Measurements from ENCODE around the gene LBX1.

Gene LBX1

DNA sequence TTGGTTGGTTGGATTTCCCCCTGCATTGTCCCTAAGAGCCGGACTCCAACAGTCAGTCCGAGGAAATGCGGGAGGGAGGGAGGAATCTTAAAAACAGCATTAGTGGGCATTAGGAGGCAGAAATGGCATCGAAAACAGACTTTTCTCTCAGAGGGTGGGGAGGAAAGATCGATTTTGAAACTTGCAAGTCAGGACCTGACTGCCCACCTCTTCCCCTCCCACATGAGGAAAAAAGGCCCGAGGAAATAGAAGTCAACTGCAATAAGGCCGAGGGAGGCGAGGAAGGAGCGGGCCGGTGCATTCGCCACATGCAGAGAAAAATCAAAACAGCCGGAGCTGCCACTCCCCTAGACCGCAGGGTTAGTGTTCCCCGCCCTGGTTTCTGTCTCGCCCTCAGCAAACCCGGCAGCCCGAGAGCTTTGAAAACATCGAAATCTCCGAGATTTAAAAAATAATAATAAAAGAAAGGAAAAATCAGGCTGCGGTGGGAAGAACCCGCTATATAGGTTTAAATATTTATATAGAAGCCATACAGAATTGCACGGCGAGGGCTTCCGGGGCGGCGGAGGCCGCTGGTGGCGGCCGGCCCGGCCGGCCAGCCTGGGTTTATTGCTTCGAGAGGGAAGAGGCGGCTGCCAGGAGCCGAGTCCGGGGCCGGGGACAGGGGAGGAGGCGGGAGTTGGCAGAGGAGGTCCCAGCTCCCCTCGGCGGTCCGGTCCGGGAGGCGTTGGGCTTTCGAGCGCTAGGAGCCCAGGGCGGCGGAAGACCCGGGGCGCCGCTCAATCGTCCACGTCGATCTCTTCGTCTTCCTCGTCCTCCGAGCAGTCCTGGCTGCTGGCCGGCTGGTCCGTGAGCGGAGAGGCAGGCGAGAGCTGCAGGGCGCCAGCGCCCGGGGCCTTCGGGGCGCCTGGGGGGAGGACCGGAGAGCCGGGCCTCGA, 2.5 kb downstream of the LBX1 start:
- no peak for DNase-seq (ENCODE audit: extremely low read depth in 1 of 2, low read depth in 1 of 2)

DNA sequence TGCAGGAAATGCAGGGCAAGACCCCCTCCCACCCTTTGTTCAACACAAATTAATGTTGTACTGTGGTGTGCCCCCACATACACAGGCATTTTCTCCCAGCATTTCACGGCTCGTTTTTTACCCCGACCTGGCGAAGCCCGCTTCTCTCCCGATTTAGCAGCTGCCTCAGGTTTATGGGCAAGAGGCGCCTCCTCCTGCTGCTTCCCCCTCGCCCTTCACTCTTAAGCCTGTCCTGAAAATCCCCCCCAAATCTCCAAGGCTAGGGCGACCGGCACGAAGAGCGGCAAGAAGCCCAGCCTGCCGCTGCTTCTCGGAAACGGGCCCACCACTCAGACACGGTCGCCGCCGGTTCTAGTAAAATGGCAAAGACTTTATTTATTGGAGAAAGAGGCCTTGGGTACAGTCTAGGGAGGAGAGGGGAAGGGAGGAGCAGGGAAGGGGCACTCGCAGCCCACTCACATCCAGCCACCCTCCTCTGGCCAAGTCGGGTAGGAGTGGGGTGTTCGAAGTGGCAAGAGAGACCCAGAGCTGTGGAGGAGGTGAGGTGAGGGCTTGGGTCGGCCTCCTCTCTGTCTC, 3.3 kb downstream of the LBX1 start:
- DNase-seq (ENCODE audit: extremely low read depth in 1 of 2, low read depth in 1 of 2) = no peak

DNA sequence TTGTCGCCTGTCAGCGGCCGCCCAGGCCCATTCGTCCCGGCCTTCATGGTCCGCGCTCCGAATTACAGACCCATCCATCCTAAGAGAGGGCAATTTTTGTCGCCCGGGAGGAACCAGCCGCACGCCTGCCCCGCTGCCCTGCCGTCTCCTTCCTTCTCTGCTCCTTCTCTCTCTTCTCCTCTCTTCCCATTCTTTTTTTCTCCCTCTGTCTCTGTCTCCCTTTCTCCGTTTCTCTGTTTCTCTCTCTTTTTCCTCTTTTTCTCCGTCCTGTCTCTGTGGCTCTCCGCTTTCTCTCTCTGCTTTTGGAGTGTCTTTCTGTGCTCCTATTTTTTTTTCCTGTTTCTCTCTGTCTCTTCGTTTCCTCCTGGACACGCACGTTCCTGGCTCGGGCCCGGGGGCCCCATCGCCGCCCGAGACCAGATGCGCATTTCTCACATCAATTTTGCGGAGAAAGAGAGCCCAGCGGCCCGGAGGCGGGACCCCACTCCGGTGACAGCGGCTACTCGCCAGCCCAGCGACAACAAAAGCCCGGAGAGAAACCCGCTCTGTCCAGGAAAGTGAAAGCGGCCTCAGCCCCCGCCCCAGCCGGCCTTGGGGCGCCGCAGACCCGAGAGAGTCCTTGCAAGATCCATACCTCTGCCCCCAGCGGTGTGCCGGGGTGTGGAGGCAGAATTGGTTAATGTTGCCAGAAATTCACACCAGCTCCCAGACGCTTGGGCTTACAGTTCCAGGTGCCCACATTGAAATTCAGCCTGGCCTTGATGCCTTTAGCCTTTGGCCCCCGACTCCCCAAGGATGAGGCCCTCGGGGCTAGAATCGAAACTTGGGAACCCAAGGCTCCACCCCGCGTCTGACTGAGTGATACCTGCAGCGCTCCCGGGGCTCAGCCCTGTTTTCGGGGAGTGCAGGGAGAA, 4.1 kb downstream of the LBX1 start:
- no peak for DNase-seq (ENCODE audit: extremely low read depth in 1 of 2, low read depth in 1 of 2)

DNA sequence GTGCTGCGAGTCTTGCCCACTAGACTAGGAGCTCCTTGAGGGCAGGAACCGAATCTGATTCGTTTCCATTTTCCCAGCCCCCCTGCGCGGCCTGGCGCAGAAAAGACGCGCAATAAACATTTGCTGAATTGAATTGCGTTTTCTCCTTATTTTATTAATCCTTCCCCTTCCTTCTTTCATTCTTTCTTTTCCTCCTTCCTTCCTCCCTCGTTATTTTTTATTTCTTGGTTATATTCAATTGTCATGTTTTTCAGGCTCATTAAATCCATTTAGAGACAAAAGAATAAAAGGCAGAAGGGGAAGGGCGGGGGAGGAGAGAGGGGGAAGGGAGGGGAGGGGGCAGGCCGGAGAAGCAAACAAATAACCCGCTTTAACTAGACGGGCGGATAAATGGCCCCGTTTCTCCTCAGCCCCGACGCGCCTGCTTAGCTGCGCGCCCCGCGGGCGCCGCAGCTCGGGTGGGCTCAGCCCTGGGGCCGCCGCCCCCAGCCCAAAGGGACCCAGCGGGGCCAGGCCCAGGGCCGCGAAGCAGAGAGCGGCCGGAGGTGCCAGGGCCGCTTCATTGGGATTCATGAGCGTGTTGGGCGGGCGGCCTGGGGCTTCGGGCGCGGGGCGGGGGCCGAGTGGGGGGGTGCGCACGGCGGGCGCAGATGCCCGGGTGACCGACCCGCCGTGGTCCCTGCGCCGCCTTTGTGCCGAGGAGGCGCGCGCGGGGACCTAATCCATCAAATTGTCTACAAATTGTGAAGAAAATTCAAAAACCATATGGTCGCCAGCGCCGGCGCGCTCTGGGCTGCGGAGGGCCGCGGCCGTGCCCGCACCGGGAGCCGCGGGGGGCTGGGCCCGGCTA, 5.0 kb downstream of the LBX1 start:
- DNase-seq (ENCODE audit: extremely low read depth in 1 of 2, low read depth in 1 of 2) = no peak

DNA sequence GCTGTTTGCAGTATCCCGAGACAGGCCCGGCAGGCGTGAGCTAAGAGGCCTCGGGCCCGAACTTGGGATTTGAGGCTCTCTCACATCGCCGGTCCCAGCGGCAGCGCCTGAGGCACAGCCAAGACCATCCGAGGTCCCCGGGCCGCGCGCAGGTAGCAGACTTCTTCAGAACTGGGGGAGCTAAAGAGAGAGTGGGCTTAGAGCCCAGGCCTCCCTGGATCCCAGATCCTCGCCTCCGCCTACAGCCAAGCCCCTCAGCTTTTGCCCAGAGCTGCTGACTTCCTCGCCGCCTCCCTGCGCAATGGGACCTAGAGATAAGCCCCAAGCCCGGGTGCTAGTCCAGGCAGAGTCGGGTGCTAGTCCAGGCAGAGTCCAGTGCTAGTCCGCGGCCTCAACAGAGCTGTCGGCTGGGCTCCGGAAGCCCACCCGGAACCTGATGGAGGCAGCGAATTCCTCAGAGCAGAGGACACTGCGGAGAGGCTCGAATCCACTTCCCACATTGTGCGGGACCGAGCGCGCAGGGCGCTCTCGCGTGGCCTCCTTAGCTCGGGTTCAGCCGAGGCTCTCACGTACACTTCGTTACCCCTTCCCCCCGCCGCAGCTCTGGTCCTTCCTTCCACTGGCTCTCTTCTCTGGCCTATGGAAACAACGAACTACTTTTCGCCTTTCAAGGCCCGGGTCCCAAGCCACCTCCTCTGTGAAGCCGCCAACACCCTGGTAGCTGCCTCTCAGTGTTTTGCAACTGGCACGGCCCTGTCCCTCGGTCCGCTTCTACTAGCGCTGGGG, 5.8 kb downstream of the LBX1 start:
- no peak for DNase-seq (ENCODE audit: extremely low read depth in 1 of 2, low read depth in 1 of 2)

DNA sequence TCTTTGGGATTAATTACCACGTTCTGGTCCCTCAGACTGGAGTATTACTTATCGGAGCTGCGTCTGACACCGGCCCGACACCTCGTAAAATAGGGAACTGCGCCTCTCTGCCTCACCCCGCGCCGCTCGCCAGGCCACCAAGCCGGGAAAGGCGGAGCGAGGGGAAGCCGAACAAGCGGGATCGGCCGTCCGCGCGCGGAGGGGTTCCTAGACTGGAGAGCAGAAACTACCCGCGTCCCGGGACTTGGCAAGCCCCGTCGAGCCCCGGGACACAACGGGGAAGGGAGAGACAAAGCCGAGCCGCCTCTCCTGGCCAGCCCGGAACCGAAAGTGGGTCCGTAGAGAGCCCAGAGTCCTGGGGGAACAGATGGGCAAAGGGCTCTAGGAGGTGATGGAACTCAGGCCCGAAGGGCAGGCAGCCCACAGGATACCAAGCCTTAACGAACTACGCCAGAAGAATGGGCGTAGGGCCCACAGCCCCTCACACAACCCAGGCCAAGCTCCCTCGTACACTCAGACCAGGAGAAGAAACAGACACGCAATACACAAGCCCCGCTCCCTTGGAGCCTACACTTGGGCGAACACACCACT, 6.5 kb downstream of the LBX1 start:
- DNase-seq (ENCODE audit: extremely low read depth in 1 of 2, low read depth in 1 of 2) = no peak

DNA sequence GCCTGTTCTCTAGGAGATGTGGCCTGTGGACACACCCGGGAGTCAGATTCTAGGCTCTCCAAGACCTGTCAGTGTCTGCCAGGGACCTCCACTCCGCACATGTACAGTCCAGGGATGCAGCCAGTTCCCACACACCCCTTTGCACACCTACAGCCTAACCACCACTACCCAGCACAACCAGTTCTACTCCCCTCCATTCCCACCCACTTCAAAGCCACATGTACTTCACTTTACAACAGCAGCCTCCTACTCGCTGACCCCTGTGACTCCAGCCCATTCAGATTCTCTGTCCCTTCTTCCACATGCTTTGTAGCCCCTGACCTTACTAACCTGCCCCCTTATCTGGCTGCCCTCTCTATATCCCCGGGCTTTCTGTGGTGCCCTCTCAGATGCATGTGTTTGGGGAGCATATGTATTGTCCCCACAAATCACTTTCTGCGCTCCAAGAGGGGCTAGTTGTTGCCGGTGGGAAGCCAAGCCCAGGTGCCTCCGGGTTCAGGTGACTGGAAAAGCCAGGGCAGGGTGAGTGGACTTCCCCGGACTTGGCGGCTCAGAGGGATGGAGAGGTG, 7.2 kb downstream of the LBX1 start:
- no peak for DNase-seq (ENCODE audit: extremely low read depth in 1 of 2, low read depth in 1 of 2)

DNA sequence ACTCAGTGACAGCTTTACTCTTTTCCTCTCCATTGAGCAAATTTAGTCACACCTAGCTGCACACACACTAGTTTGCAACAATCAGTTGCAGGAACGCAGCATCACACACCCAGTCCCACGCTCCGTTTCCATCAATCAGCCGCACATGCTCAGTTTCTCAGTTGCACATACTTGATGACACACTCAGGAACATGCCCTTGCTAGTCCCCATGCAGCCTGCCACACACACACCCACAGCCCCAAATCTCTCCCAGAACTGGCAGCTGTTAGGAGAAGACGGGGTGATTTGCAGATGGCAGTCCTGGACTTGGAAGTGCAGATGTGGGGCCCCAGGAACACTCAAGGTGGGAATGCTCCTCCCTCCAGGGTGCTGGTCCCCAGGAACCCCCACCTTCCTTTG, 7.7 kb downstream of the LBX1 start:
- DNase-seq (ENCODE audit: extremely low read depth in 1 of 2, low read depth in 1 of 2) = no peak

DNA sequence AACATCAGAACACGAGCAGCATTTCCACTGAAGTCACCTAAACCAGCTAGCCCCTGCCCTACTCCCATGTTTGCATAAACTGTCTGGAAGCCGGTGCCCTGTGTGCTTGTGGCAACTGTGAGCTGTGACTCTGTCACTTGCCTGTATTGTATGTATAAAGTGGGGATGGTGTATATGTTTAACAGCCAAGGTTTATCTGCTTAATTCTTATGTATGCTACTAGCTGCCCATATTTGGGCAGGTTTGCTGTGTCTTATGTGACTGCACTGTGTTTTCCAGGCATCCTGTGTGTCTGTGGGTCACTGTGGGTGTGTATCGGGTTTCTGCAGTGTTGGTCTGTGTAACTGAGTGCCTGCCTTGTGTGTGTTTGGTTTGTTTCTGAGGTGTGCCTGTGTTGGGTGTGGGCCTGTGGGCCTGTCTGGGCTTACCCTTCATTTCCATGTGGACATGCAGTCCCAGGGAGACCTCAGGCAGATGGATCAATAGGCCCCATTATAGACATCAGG, 9.3 kb downstream of the LBX1 start:
- DNase-seq (ENCODE audit: extremely low read depth in 1 of 2, low read depth in 1 of 2) = no peak

DNA sequence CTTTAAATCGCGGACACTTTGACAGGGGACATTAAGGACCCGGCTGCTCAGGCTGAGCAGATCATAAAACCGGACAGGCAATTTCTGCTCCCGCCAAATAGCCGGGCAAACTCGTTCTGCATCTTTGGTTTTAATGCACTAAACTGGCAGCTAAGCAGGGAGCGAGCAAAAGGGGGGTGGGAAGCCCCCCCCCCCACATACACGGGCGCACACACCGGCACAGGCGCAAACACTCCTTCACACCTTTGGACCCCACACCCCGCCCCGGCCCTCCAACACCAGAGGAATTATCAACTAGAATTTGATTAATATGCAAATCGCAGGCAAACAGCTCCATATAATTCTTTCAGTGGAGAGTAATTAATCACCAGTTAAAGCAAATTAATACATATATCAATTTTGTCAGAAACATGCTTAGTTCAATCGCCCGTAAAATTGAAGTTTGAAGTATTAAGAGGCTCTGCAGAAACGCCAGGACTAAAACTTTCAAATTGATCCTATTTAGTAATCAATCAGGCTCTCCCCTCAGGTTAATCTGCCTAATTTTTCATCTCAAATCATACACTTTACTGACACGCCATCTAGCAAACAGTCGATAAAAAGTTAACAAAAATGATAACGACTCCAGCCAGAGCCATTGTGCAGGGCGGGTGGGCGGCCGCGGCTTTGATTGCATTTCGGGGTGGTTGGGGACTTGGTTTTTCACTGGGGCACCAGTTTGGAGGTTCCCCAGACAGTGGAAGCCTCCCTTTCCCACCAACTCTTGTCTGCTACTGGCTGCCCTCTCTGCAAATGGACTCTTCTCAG, 9.9 kb downstream of the LBX1 start:
- no peak for DNase-seq (ENCODE audit: extremely low read depth in 1 of 2, low read depth in 1 of 2)

DNA sequence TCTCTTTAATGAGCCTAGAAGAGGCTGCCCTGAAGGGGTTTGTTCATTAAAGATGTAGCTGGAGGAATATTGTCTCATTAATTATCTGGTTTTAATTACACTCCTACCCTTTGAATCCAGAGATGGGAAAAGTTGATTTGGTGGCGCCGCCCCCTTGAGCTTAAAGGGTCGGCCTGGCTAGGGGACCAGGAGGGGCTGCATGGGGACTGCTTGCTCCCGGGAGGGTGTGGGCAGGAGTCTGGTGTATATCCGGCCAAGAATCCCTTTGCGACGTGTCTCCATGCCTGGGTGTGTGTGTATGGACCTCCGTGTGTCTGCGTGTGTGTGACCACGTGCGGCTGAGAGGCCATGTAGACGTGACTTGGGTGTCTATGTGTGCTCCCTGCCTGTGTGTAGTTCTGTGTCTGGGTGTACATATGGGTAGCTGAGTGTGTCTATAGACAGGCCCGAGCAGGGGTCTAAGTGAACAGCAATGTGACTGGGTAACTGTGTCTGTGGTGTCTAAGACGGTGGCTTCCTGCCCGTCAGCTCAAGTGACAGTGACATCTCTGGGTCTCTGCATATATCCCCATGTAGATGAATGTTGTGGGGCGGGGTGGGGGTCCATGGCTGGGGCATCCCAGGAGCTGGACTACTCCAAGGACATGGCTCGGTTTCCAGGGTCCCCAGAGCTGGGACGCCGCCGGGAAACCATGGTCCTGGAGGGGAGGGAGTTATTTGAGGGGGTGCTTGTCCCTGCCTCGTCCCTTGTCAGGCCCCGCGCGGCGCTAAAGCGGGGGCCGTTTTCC, 10.7 kb downstream of the LBX1 start:
- DNase-seq (ENCODE audit: extremely low read depth in 1 of 2, low read depth in 1 of 2) = no peak

DNA sequence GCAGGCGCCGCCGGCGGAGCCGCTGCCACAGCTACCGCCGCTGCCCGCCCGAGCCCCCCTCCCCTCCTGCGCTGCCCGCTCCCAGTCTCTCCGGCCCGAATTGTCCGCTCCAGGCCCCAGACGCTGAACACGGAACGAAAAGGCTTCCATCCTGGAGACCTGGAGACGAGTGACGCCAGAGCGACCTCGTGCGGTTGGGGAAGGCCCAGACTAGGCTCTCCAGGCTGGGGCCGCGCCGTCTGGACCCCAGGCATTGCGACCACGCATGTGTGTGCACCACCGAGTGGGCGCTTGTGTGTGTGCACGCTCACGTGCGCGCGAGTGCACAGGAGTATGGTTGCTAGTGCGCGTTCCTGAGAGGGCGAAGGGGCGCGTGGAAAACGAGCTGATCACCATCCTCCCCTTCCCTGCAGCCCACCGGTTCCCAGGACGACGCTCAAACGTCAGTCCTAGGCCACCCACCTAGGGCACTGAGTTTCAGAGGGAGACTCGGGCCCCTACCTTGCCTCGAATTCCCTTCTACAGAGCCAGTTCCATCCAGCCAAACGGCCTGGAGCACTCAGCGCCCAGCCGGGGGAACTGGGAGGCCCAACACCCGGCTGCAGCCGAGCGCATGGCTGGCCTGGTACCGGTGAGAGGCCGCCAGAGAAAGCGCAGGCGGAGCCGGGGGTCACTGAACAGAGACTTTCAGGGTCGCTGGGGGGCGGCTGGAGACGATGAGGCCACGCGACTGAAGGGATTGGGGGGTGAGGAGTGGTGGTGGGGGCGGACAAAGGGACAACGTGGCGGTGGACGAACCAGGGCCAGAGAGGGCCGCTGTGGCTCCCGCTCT, 11.6 kb downstream of the LBX1 start:
- no peak for DNase-seq (ENCODE audit: extremely low read depth in 1 of 2, low read depth in 1 of 2)

DNA sequence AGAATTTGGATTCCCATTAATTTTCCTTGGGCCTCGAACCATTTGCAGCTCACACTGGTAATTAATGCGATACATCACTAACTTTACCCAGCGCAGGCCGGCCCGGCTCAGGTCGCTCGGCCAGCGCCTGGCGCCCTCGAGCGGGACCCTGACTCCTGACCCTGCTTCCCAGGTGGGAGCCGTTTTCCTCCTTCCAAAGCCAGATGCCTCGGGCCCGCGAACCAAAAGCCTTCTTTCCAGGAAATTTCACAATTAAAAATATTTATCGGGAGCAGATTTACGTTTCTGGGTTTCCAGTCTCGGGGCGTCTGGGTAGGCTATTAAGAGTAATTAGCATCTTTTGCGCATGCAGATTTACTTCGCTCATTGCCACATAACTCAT, 12.2 kb downstream of the LBX1 start:
- DNase-seq (ENCODE audit: extremely low read depth in 1 of 2, low read depth in 1 of 2) = no peak

DNA sequence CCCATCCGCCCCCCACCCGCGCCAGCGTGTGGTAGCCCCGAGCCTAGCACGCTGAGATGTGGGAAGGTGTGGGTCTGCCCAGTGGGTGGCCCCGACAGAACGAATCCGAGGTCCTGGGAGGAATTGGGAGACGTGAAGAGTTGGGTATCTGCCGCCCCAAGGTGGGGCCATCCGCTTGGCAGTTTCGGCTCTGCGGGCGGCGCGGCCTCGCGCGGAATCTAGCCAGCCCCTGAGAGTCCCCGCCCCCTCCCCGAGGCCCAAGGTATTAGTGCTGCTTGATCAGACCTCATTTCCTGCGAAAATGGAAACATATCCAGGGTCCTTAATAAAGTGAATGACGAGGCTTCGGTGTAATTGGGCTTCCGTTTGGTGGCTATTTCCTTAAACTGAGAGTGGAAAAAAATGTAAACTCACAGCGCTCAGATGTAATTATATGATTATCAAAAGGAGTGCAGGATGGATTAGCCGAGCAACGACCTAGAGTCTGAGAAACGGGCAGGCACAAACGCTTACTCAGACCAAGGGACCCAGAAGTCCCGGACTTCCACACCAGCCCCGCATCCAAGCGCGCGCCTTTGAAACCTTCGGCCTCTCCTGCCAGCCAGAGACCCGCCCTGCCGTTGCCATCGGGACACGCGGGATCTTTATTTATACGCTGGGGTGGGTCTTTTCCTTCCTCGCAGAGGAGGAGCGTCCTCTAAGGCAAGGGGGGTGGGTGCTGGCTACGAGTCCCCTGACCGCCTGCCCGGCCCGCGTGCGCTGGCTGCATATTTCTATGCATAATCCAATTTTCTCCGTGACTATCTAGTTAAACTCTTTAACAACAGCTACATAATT, 12.8 kb downstream of the LBX1 start:
- no peak for DNase-seq (ENCODE audit: extremely low read depth in 1 of 2, low read depth in 1 of 2)

DNA sequence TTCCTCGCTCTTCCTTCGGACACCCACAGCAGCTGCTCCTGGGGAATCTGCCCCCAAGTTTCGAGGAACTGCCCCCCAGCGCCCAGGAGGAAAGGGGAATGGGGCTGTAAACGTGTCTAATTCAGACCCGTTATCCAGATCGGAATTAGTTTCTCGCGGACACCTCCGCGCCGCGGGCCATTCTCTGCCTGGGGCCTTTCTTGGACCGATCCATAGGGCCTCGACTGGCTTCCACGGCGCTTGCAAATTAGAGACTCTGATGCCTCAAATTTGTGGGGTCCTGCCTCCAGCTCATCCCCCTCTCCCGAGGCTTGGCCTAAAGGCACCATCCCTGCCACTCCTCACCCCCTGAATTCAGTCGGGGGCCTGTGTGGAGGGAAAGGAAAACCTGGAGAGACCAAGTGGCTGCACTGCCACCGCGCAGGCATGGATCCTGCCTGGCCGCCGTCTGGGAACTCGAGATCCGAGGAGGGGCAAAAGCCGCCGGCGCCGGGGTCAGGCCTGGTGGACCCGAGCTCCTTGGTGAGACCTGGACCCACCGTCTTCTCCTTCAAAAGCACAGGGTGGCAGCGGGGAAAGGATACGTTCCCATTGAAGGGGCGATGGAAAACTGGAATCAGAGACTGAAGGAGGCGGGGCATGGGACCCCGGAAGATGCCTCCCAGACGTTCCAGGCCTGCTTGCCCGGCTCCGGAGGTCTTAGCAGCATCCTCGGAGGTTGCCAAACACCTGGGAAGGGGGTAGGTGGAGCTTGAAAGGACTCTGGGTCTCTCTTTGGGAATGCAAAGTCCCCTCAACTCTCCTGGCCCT, 13.7 kb downstream of the LBX1 start:
- no peak for DNase-seq (ENCODE audit: extremely low read depth in 1 of 2, low read depth in 1 of 2)
